ENCODE results near the gene DEPDC7. TPM values are rescaled to one million over a fixed set of nuclear protein-coding genes. Genes with fewer than 3 reads are reported as not detected.

Gene DEPDC7
- total and polyA plus RNA-seq, 2 of the 13 experiments (the other 11 are each of a cell fraction or from before 2014, with no cell fraction given), result 17.3 to 33.3 TPM

GRCh38 chr11:32991898-32992297, 23.8 kb upstream of the DEPDC7 start:
- no peak overlapping the region for H3K27ac ChIP-seq (ENCODE audit: extremely low read length, insufficient read depth, low read length)
- no peak overlapping the region for H3K4me2 ChIP-seq (ENCODE audit: low read depth, low read length)
- H3K36me3 ChIP-seq (replicated peaks in 1 of 2; ENCODE audit: control insufficient read depth in 1 of 2, insufficient read depth in 2 of 2, low read length in 2 of 2), result no peaks in the 10 kb centered on the region
- ChIA-PET CTCF (ENCODE audit: low intra/inter-chr PET ratio, low total read pairs) (no interaction called here), POLR2A (no interaction called here)
- H3K27me3 ChIP-seq (ENCODE audit: control insufficient read depth in 1 of 2, insufficient read depth in 2 of 2, low read length in 2 of 2), result no peaks in the 10 kb centered on the region; a peak in 1 of 5 replicates
- no peak overlapping the region for H2AFZ ChIP-seq (ENCODE audit: low read length)
- H3K9me3 ChIP-seq (ENCODE audit: low read length), result no peaks in the 10 kb centered on the region
- TF ChIP-seq DNMT1 (CRISPR knock-in tag; IDR thresholded peaks at IDR 0.05), result no peak
- no peak for TF ChIP-seq SCMH1 (CRISPR knock-in tag; IDR thresholded peaks at IDR 0.05; ENCODE audit: borderline replicate concordance)
- TF ChIP-seq E2F1 (CRISPR knock-in tag; IDR thresholded peaks at IDR 0.05), result no peak
- no peak for TF ChIP-seq ZNF329 (CRISPR knock-in tag; IDR thresholded peaks at IDR 0.05; ENCODE audit: low read depth)
- H4K20me1 ChIP-seq (ENCODE audit: insufficient read depth, low read length), result no peaks in the 10 kb centered on the region
- H3K9ac ChIP-seq (ENCODE audit: insufficient read depth, low read depth, low read length), result no peak overlapping the region
- FAIRE-seq (no peak), ATAC-seq (no peak), DNase-seq (ENCODE audit: low spot score) (no peak)
- in situ Hi-C loops (cut with HindIII; ENCODE audit: extremely low pct_ligation_motif_present, low pct_unique_long_range_greater_than_20kb), result no loop called here
- no peaks in the 10 kb centered on the region for H3K4me1 ChIP-seq (ENCODE audit: insufficient read depth, low read length)
- H3K4me3 ChIP-seq (replicated peaks in 1 of 3; ENCODE audit: insufficient read depth in 1 of 3, low read depth in 2 of 3, low read length in 3 of 3), result no peak overlapping the region
- no TSS peak for BruUV-seq (replicated peaks)
- H3K79me2 ChIP-seq (ENCODE audit: insufficient read depth, low read length), result no peaks in the 10 kb centered on the region
- intact Hi-C loops (cut with micrococcal nuclease; ENCODE audit: unreplicated experiment), result no loop called here

- BruUV-seq (replicated peaks), result no TSS peak
- no peak overlapping the region for H3K4me3 ChIP-seq (replicated peaks in 1 of 3; ENCODE audit: insufficient read depth in 1 of 3, low read depth in 2 of 3, low read length in 3 of 3)
- H3K79me2 ChIP-seq (ENCODE audit: insufficient read depth, low read length), result no peaks in the 10 kb centered on the region
- no peak for FAIRE-seq
- H3K4me1 ChIP-seq (ENCODE audit: insufficient read depth, low read length), result peaks cover 11% of the 10 kb centered on the region; the same call in 1 of the 2 replicates
- ChIA-PET CTCF (ENCODE audit: low intra/inter-chr PET ratio, low total read pairs) (no interaction called here), POLR2A (interaction anchor here (2.8 kb wide), 1 partner anchor 16 kb away, joined by 10 read pairs; the partner anchor contains the start of gene DEPDC7)
- no peak overlapping the region for H3K27ac ChIP-seq (ENCODE audit: extremely low read length, insufficient read depth, low read length)
- H3K27me3 ChIP-seq (ENCODE audit: control insufficient read depth in 1 of 2, insufficient read depth in 2 of 2, low read length in 2 of 2), result no peaks in the 10 kb centered on the region
- in situ Hi-C loops (cut with HindIII; ENCODE audit: extremely low pct_ligation_motif_present, low pct_unique_long_range_greater_than_20kb) (no loop called here), intact Hi-C loops (cut with micrococcal nuclease; ENCODE audit: unreplicated experiment) (loop anchor here (5.0 kb wide), 1 partner anchor 62 kb away; no protein-coding TSS in a partner anchor)
- no peaks in the 10 kb centered on the region for H3K9me3 ChIP-seq (ENCODE audit: low read length)
- H3K36me3 ChIP-seq (replicated peaks in 1 of 2; ENCODE audit: control insufficient read depth in 1 of 2, insufficient read depth in 2 of 2, low read length in 2 of 2), result no peaks in the 10 kb centered on the region
- no peak for ATAC-seq
- no peak overlapping the region for H2AFZ ChIP-seq (ENCODE audit: low read length)
- H3K9ac ChIP-seq (ENCODE audit: insufficient read depth, low read depth, low read length), result no peak overlapping the region
- no peak for DNase-seq (ENCODE audit: low spot score)
- H4K20me1 ChIP-seq (ENCODE audit: insufficient read depth, low read length), result no peaks in the 10 kb centered on the region
- H3K4me2 ChIP-seq (ENCODE audit: low read depth, low read length), result no peak overlapping the region
- no peak for TF ChIP-seq THAP8 (CRISPR knock-in tag; IDR thresholded peaks at IDR 0.05; ENCODE audit: borderline replicate concordance)
- TF ChIP-seq PHB2 (IDR thresholded peaks at IDR 0.05; ENCODE audit: partially characterized antibody), result no peak
- no peak for TF ChIP-seq REST (IDR thresholded peaks at IDR 0.05; ENCODE audit: borderline replicate concordance in 1 of 2, low read depth in 1 of 2, low read length in 2 of 2)
- no peak for TF ChIP-seq HNF4A (CRISPR knock-in tag; IDR thresholded peaks at IDR 0.05)
- TF ChIP-seq ARID5B (CRISPR knock-in tag; IDR thresholded peaks at IDR 0.05), result no peak
Observed at GRCh38 chr11:33000181-33000580, 15.5 kb upstream of the DEPDC7 start.
